HUDEP-2 (cell line): Measurements from ENCODE around the gene KRT81.

Experiments
- DNase-seq, 76 experiments: peaks; one replicate each; lab custom pipeline; 2025; ENCODE audit not compliant: unreplicated experiment in 76 of 76; lab: John Stamatoyannopoulos, UW

Gene KRT81

GRCh38 chr12:52256584-52256935 lies 34.8 kb downstream of the KRT81 start:
- DNase-seq = no peak

GRCh38 chr12:52255926-52256583 lies 35.3 kb downstream of the KRT81 start:
- no peak for DNase-seq

GRCh38 chr12:52254965-52255751 lies 36.2 kb downstream of the KRT81 start:
- no peak for DNase-seq

GRCh38 chr12:52254180-52254964 lies 37.0 kb downstream of the KRT81 start:
- no peak for DNase-seq

GRCh38 chr12:52253391-52254179 lies 37.7 kb downstream of the KRT81 start:
- no peak for DNase-seq

GRCh38 chr12:52252728-52253343 lies 38.5 kb downstream of the KRT81 start:
- no peak for DNase-seq

GRCh38 chr12:52252175-52252615 lies 39.1 kb downstream of the KRT81 start:
- peak in 2 of 76 experiments; percentile 4 for DNase-seq

GRCh38 chr12:52251367-52252051 lies 39.8 kb downstream of the KRT81 start:
- DNase-seq = no peak

- no peak for DNase-seq
These were observed 41.0 kb downstream of the KRT81 start for GRCh38 chr12:52250048-52250990.

- DNase-seq = no peak
These were observed 41.8 kb downstream of the KRT81 start for GRCh38 chr12:52249511-52250047.

- DNase-seq = no peak
These were observed 42.5 kb downstream of the KRT81 start for GRCh38 chr12:52248541-52249461.

- DNase-seq = no peak
These were observed 43.5 kb downstream of the KRT81 start for GRCh38 chr12:52247622-52248540.

- no peak for DNase-seq
These were observed 44.4 kb downstream of the KRT81 start for GRCh38 chr12:52246720-52247621.

GRCh38 chr12:52245962-52246569 lies 45.3 kb downstream of the KRT81 start:
- no peak for DNase-seq
